Islet of Langerhans (tissue), 1 donor: ENCODE measurements around the gene ZNF394.

Experiments
- FAIRE-seq: peaks from one replicate; lab custom pipeline; 2011; peaks lifted over from hg19 to GRCh38; lab: Jason Lieb, UNC

Gene ZNF394

DNA sequence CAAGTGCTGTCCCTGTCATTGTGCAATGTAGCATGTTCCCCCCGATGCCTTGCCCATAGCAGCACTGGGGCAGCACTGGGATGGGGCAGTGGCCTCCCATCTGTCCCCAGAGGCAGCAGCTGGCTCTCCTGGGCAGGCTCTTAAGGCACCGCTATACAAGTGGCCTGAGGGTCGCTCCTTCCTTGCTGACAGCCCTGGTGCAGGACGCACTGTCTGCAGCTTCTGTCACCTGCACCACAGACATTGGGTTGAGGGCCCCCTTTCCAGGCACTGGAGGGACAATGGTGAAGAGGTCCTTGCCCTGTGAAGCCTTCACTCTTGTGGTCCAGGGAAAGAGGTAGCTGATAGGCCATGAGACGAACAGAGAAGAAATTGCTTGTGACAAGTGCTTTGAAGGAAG is 50.8 kb downstream of the ZNF394 start:
- FAIRE-seq = no peak

DNA sequence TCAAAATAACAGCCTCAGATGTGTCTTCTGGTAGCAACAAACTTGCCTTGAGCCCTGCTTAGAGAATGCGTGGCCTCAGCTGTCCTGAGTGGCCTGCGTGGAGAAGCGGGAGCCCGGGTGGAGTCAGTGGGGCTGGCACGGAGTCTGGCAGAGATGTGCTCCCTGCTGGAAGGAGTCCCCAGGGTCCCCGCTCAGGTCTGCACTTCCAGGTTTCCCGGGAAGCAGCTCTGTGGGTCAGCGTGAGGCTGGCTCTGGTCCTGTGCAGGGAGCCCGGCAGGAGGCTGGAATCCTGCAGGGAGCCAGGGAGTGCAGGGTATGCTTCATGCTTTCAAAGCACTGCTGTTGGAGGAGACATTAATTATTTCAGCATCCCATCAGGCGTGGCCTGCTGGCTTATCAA is 51.2 kb downstream of the ZNF394 start:
- no peak for FAIRE-seq

- FAIRE-seq = no peak
These were observed 52.1 kb downstream of the ZNF394 start for GRCh38 chr7:99447943-99448342.

GRCh38 chr7:99446096-99446495 is 54.0 kb downstream of the ZNF394 start:
- FAIRE-seq = no peak
